Measurements from ENCODE around the gene CHRNA5.

DNA sequence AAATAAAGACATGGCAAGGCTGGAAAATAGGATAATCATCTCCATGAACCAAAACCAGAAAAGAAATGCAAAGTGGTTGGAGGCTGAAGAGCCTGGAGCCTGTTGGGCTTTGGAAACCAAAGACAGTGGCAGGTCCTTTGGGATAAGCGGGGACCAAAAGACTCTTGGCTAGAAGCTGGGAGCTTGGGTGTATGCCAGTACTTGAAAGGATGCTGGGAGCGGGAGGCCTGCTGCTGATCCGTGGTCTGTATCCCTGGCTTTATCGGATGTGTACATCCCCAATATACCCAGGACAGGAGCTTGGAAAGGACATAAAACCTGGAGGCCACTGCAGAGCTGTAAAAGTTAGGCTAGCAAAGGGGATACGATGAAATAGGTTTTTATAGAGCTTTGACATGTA lies 77.0 kb downstream of the CHRNA5 start:
- TF ChIP-seq, protein P1, sequence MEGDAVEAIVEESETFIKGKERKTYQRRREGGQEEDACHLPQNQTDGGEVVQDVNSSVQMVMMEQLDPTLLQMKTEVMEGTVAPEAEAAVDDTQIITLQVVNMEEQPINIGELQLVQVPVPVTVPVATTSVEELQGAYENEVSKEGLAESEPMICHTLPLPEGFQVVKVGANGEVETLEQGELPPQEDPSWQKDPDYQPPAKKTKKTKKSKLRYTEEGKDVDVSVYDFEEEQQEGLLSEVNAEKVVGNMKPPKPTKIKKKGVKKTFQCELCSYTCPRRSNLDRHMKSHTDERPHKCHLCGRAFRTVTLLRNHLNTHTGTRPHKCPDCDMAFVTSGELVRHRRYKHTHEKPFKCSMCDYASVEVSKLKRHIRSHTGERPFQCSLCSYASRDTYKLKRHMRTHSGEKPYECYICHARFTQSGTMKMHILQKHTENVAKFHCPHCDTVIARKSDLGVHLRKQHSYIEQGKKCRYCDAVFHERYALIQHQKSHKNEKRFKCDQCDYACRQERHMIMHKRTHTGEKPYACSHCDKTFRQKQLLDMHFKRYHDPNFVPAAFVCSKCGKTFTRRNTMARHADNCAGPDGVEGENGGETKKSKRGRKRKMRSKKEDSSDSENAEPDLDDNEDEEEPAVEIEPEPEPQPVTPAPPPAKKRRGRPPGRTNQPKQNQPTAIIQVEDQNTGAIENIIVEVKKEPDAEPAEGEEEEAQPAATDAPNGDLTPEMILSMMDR (IDR thresholded peaks at IDR 0.05), result no peak
- TF ChIP-seq POLR2AphosphoS5 (IDR thresholded peaks at IDR 0.05) (no peak), POLR2A (IDR thresholded peaks at IDR 0.05) (no peak)
